GM18907 (cell line): Measurements from ENCODE around the gene CELA3A.
"Not testable (repeated sequence)": the region's sequence is repeated elsewhere in the genome, so short reads cannot be mapped to it uniquely, and the experiment has no call there.

ENCODE experiments used
- ATAC-seq: cut with Tn5 transposase; IDR thresholded peaks from one replicate; pipeline ENCODE4 v1.9.1; 2021; ENCODE audit warnings: mild to moderate bottlenecking, moderate library complexity; ENCODE audit not compliant: unreplicated experiment

CELA3A gene

DNA sequence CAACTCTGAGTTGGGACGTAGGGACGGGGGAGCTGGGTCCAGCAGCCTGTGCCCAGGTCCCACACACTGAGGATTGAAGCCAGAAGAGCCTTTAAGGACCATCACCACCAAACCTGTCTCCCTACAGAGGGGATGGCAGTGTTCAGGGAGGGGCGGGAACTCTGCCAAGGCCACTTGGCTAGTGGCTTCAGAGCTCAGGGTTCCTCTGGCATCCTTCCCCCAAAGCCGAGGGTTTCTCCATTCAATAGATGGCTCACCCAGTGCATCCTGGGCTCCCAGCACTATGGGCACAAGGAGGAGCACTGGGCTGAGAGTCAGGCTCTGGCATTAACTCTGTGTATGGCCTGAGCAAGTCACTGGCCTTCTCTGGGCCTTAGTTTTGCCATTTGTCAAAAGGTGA is 20.2 kb upstream of the CELA3A start:
- not testable (repeated sequence) for ATAC-seq

DNA sequence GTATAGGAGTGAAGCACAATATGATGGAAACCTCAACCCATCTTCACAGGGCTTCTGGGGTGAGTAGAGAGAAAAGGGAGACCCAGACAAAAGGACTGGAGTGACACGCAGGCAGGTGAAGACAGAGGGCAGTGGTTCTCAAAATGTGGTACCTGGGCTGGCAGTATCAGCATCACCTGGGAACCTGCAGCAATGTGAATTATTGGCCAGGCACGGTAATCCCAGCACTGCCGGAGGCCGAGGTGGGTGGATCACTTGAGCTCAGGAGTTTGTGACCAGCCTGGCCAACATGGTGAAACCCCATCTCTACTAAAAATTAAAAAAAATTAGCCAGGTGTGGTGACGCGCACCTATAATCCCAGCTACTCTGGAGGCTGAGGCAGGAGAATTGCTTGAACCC is 19.3 kb upstream of the CELA3A start:
- not testable (repeated sequence) for ATAC-seq

DNA sequence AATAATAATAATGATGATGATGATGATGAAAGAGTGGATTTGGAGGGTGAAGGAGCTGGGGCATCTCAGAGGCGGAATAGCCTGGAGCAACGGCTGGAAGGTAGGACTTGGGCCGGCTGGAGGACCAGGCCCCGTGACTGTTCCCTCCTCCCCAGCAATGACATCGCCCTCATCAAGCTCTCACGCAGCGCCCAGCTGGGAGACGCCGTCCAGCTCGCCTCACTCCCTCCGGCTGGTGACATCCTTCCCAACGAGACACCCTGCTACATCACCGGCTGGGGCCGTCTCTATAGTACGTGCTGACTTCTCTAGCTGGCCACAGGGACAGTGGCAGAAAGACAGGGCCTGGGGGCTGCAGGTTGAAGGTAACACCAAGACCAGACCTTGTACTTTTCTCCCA is 17.9 kb upstream of the CELA3A start:
- not testable (repeated sequence) for ATAC-seq

DNA sequence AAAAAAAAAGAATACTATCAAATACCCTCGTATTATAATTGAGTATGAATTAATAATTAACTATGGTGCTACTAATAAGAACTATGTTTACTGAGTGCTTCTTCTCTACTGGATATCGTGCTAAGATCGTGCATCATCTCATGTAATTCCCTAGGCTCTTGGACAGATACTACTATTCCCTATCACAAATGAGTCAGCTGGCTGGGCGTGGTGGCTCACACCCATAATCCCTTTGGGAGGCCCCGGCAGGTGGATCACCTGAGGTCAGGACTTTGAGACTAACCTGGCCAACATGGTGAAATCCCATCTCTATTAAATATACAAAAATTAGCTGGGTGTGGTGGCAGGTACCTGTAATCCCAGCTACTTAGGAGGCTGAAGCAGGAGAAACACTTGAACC is 15.6 kb upstream of the CELA3A start:
- ATAC-seq: not testable (repeated sequence)

DNA sequence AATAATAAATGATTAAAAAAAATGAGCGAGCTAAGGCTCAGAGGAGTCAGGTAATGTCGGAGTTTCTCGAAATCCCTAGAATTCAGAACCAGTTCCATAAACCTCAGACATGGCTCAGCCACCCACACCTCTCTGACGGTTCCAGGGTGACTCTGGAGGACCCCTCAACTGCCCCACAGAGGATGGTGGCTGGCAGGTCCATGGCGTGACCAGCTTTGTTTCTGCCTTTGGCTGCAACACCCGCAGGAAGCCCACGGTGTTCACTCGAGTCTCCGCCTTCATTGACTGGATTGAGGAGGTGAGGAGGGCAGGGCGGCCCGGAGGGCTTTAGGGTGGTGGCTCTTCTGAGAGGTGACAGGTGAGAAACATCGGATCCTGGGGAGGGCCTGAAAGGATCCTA is 15.1 kb upstream of the CELA3A start:
- not testable (repeated sequence) for ATAC-seq

DNA sequence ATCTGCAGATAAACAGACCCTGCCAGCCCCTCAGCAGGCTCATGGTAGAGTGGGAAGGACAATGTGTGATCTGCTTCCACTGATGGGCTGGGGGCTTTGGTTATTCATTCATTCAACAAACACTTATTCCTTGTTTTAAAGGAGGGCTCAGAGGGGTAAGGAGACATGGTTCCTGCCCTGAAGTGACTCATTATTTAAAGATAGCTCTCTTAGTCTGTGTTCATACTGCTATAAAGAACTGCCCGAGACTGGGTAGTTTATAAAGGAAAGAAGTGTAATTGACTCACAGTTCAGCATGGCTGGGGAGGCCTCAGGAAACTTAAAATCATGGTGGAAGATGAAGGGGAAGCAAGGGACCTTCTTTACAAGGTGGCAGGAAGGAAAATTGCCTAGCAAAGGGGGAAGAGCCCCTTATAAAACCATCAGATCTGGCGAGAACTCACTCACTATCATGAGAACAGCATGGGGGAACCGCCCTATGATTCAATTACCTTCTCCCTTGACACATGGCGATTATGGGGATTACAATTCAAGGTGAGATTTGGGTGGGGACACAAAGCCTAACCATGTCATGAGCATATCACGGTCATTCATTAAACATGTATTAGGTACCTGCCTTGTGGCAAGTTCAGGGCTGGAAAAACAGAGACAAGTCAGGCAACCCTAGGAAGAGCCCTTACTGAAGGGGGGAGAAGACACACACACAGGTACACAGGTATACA is 11.6 kb upstream of the CELA3A start:
- not testable (repeated sequence) for ATAC-seq

DNA sequence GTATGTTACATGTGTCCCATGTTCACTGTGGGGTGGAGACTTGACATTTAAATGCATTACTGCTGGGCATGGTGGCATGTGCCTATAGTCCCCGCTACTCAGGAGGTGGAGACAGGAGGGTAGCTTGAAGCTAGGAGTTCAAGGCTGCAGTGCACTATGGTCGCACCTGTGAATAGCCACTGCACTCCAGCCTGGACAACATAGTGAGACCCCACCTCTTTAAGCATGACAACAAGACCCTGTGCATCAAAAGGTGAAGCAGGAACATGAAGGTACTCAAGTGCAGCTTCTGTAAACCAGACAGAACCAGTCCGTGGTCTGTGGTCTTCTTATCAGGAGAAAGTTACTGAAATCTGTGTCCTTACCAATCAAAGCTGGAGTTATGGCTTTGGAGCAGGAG is 9.3 kb upstream of the CELA3A start:
- ATAC-seq: not testable (repeated sequence)

DNA sequence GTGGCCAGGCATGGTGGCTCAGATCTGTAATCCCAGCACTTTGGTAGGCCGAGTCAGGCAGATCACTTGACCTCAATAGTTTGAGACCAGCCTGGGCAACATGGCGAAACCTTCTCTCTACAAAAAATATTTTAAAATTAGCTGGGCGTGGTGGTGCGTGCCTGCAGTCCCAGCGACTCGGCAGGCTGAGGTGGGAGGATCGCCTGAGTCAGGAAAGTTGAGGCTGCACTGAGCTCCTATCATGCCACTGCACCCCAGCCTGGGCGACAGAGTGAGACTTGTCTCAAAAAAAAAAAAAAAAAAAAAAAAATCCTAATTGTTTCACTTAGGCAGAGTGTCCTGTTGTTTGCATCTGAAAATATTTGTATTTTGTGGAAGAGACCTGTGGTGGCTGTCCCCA is 6.7 kb upstream of the CELA3A start:
- not testable (repeated sequence) for ATAC-seq

DNA sequence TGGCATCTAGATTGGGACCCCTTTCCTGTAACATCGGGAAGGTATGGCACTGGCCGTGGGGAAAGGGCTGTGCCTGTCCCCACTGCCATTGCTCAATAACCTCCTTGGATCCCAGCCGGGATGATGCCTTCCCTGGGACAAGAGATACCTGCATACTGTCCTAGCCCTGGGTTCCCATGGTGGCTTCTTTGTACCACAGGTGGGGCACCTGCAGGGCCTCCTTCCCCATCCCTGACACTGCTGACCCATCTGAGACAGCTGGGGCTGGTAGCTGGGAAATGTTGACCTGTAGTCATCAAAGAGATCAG is 4.8 kb upstream of the CELA3A start:
- not testable (repeated sequence) for ATAC-seq

DNA sequence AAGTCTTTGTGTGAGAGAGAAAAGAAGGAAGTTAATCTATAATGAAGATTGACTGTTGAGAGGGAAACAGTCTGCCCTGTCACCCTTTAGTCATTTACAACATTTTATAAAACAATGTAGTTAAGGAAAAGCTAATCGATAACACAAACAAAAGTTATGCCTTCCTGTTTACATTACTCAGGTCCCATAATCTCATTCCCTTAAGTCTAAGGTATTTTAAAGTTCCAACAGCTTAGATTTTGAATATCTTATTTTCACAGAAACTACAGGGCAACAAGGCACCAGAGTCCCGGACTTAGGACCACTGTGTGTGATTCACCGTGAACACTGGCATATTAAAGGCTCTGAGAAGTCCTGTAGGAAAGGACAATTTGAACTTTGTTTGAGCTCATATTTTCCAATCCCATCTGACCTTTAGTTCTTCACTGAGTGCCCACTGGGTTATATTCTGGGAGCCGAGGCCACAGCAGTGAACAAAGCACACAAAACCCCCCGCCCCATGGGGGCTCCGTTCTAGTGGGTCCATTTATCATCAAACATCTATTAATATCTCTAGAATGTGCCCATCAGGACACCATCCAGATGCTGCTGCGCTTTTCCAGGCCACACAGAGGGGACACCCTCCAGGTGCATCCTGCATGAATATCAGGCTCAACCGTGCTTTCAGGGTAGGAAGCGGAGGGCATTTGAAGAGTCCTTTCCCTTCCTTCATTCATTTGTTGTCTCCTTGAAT is 3.4 kb upstream of the CELA3A start:
- not testable (repeated sequence) for ATAC-seq

DNA sequence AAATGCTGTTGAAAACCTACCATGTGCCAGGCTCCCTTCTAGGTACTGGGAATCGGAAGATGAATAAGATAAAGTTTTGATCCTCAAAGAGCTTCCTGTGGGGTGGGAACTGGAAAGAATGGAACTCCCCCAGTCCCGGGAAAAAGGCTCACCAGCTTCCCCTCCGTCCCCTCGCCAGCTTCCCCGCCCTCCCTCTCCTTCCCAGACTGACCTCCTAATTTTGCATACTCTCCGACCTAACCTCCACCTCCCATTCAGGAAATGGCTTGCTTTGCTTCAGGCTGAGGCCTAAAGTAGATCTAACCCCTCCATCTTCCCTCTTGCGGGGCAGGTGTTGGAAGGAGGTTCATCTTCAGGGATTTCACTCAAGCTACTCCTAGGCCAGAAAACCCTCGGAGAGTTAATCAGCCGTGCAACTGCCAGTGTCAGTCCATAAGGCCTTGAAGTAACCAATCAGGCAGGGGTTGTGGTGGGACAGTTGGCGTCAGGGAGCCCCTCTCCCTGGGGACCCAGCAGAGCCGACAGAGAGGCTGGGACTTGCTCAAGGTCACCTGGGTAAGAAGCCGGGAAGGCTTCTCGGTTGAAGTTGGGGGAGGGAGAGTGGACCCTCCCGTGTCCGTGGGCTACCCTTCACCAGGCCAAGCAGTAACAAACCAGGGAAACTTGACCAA is 2.7 kb upstream of the CELA3A start:
- ATAC-seq: not testable (repeated sequence)

DNA sequence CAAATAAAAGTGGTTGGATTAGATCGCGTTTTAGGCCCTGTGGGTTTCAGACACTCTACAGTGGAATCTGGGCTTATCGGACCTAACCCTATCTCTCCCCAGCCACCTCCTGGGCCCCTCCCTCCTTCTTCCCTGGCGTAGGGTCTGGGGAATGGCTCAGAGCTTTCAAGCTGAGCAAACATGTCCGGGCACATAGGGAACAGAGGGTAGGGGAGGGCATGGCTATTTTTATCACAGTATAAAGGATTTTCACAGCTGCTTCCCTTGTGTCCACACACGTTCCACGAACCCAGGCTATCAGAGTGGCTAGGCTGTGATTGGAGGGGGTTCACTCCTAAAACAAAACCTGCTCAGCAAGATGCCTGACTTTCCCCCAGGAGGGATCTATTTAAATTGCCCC is 1.8 kb upstream of the CELA3A start:
- not testable (repeated sequence) for ATAC-seq

DNA sequence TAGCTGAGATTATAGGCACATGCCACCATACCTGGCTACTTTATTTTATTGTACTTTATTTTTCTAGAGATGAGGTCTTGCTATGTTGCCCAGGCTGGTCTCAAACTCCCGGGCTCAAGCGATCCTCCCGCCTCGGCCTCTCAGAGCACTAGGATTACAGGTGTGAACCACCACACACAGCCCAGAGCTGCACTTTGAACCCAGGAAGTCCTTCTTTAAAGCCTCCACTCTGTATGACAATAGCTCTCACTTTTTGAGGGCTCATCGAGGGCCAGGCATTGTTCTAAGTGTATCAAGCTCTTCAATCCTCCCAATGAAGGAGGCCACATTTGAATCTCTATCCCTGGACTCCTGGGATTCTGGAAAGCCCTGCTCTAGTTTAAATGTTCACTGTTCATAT is 1.0 kb downstream of the CELA3A start:
- ATAC-seq: not testable (repeated sequence)

DNA sequence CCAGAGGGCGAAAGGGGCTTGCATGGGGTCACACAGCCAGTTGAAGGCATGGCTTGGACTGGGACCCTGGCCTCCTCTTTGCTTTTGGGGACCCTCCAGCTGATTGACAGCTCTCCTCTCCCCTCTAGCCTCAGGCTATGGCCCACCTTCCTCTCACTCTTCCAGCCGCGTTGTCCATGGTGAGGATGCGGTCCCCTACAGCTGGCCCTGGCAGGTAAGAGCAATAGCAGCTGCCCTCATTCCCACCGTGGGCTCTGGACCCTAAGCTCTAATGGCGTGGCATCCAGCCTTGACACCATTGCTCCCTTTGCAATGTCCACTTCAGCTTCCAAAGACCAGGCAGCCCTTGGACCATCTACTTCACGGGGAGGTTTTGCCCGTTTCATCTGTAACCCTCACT is 1.4 kb downstream of the CELA3A start:
- not testable (repeated sequence) for ATAC-seq

DNA sequence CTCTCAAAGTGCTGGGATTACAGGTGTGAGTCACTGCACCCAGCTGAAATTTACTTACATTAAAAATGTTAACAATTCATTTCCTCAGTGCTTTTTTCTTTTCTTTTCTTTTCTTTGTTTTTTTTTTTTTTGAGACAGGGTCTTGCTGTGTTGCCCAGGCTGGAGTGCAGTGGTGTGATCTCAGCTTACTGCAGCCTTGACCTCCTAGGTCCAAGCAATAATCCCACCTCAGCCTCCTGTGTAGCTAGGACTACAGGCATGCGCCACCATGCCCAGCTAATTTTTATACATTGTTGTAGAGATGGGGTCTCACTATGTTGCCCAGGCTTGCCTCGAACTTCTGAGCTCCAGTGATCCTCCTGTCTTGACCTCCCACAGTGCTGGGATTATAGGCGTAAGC is 2.5 kb downstream of the CELA3A start:
- not testable (repeated sequence) for ATAC-seq

DNA sequence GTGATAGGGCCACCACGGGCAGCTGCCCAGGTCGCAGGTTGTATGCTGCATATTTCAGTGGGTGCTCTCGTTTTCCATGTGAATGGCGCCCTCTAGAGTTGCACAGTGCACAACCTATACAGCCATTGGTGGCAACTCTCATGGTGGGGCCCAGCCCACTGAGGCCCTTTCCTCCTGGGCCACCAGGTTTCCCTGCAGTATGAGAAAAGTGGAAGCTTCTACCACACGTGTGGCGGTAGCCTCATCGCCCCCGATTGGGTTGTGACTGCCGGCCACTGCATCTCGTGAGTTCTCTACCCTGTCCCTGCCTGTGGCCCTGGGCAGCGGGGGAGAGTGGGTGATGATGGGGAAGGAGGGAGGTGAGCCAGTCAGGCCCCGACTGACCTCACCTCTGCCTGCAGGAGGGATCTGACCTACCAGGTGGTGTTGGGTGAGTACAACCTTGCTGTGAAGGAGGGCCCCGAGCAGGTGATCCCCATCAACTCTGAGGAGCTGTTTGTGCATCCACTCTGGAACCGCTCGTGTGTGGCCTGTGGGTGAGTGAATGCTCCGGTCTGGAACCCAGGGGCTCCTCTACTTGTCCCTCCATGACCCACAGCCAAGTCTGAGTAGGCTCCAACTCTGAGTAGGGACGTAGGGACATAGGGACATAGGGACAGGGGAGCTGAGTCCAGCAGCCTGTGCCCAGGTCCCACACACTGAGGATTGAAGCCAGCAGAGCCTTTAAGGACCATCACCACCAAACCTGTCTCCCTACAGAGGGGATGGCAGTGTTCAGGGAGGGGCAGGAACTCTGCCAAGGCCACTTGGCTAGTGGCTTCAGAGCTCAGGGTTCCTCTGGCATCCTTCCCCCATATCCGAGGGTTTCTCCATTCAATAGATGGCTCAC is 4.0 kb downstream of the CELA3A start:
- ATAC-seq: not testable (repeated sequence)

DNA sequence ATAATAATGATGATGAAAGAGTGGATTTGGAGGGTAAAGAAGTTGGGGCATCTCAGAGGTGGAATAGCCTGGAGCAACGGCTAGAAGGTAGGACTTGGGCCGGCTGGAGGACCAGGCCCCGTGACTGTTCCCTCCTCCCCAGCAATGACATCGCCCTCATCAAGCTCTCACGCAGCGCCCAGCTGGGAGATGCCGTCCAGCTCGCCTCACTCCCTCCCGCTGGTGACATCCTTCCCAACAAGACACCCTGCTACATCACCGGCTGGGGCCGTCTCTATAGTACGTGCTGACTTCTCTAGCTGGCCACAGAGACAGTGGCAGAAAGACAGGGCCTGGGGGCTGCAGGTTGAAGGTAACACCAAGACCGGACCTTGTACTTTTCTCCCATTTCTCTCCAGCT is 5.3 kb downstream of the CELA3A start:
- ATAC-seq: not testable (repeated sequence)

DNA sequence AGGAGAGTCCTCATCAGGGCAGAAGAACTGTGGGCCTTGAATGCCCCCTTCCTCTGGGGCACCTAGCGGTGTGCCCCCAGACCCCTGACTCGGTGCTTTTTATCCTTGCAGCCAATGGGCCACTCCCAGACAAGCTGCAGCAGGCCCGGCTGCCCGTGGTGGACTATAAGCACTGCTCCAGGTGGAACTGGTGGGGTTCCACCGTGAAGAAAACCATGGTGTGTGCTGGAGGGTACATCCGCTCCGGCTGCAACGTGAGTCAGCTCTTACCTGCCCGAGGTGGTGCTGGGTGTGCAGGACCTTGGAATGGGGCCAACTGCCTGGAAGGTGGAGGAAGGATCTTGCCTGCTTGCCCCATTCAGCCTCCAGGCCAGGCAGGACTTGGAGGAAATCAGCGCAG is 5.8 kb downstream of the CELA3A start:
- not testable (repeated sequence) for ATAC-seq

DNA sequence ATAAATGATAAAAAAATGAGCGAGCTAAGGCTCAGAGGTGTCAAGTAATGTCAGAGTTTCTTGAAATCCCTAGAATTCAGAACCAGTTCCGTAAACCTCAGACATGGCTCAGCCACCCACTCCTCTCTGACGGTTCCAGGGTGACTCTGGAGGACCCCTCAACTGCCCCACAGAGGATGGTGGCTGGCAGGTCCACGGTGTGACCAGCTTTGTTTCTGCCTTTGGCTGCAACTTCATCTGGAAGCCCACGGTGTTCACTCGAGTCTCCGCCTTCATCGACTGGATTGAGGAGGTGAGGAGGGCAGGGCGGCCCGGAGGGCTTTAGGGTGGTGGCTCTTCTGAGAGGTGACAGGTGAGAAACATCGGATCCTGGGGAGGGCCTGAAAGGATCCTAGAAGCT is 8.1 kb downstream of the CELA3A start:
- ATAC-seq: not testable (repeated sequence)

DNA sequence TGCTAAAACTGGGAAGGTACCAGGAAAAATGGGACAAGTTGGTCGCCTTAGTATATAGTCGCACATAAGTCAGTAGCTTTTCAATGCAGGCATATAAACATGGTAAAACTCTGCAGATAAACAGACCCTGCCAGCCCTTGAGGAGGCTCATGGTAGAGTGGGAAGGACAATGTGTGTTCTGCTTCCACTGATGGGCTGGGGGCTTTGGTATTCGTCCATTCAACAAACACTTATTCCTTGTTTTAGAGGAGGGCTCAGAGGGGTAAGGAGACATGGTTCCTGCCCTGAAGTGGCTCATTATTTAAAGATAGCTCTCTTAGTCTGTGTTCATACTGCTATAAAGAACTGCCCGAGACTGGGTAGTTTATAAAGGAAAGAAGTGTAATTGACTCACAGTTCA is 11.3 kb downstream of the CELA3A start:
- ATAC-seq: not testable (repeated sequence)
